Nephron progenitor cell (in vitro differentiated cells): ENCODE results near the gene SLC5A4.

ENCODE experiments used
- DNase-seq: peaks from one replicate; pipeline ENCODE4 v3.0.0; 2021
- H3K27ac Mint-ChIP-seq: 2 replicates; pipeline ENCODE4 v1.8.0; 2021; ENCODE audit warnings: mild to moderate bottlenecking, moderate library complexity, mixed read lengths
- H3K27me3 Mint-ChIP-seq: 2 replicates; pipeline ENCODE4 v1.8.0; 2021; ENCODE audit warnings: mild to moderate bottlenecking, low read depth, mixed read lengths; ENCODE audit not compliant: poor library complexity
- H3K36me3 Mint-ChIP-seq: 2 replicates; pipeline ENCODE4 v1.8.0; 2021; ENCODE audit warnings: low read depth, mixed read lengths
- H3K4me1 Mint-ChIP-seq: 2 replicates; pipeline ENCODE4 v1.8.0; 2021; ENCODE audit warnings: mixed read lengths
- H3K4me3 Mint-ChIP-seq: 2 replicates; pipeline ENCODE4 v1.8.0; 2021; ENCODE audit warnings: mild to moderate bottlenecking, moderate library complexity, mixed read lengths
- H3K9me3 Mint-ChIP-seq: 2 replicates; pipeline ENCODE4 v1.8.0; 2021; ENCODE audit warnings: mild to moderate bottlenecking, moderate library complexity, mixed read lengths
- CTCF ChIP-seq: fragments of 200-600 bp; sonication (generic); IDR thresholded peaks from 2 replicates; pipeline ENCODE4 v1.5.0; 2021; ENCODE audit warnings: antibody characterized with exemption

The SLC5A4 gene

GRCh38 chr22:32226326-32227104 lies 28.6 kb downstream of the SLC5A4 start:
- peak overlapping the region; percentile 18 for H3K4me3 Mint-ChIP-seq
- no peak for TF ChIP-seq CTCF
- H3K4me1 Mint-ChIP-seq: peaks cover 13% of the 10 kb centered on the region
- no peak overlapping the region for H3K27ac Mint-ChIP-seq
- no peaks in the 10 kb centered on the region for H3K9me3 Mint-ChIP-seq
- H3K36me3 Mint-ChIP-seq: no peaks in the 10 kb centered on the region
- DNase-seq: no peak
- H3K27me3 Mint-ChIP-seq: peaks cover 41% of the 10 kb centered on the region

GRCh38 chr22:32222991-32223390 lies 32.2 kb downstream of the SLC5A4 start:
- H3K36me3 Mint-ChIP-seq: no peaks in the 10 kb centered on the region
- H3K27ac Mint-ChIP-seq: no peak overlapping the region
- TF ChIP-seq CTCF: no peak
- no peaks in the 10 kb centered on the region for H3K9me3 Mint-ChIP-seq
- H3K27me3 Mint-ChIP-seq: peaks cover 51% of the 10 kb centered on the region
- no peak overlapping the region for H3K4me3 Mint-ChIP-seq
- H3K4me1 Mint-ChIP-seq: peaks cover 13% of the 10 kb centered on the region
- DNase-seq: no peak

GRCh38 chr22:32219026-32219425 lies 36.1 kb downstream of the SLC5A4 start:
- Mint-ChIP-seq H3K9me3 (no peaks in the 10 kb centered on the region), H3K27me3 (peaks cover 35% of the 10 kb centered on the region), H3K27ac (no peak overlapping the region), H3K4me3 (no peak overlapping the region), H3K4me1 (no peaks in the 10 kb centered on the region), H3K36me3 (no peaks in the 10 kb centered on the region)
- no peak for TF ChIP-seq CTCF
- no peak for DNase-seq

- Mint-ChIP-seq H3K27me3 (peaks cover 29% of the 10 kb centered on the region), H3K4me3 (no peak overlapping the region), H3K9me3 (no peaks in the 10 kb centered on the region), H3K4me1 (no peaks in the 10 kb centered on the region), H3K27ac (no peak overlapping the region), H3K36me3 (no peaks in the 10 kb centered on the region)
- DNase-seq: no peak
- TF ChIP-seq CTCF: no peak
Observed at GRCh38 chr22:32218470-32218869, 36.7 kb downstream of the SLC5A4 start.

- no peaks in the 10 kb centered on the region for H3K36me3 Mint-ChIP-seq
Observed at GRCh38 chr22:32217465-32217864, 37.7 kb downstream of the SLC5A4 start.

More at GRCh38 chr22:32217465-32217864, 37.7 kb downstream of the SLC5A4 start:
- TF ChIP-seq CTCF: no peak
- H3K4me1 Mint-ChIP-seq: no peaks in the 10 kb centered on the region
- H3K4me3 Mint-ChIP-seq: no peak overlapping the region
- no peaks in the 10 kb centered on the region for H3K9me3 Mint-ChIP-seq
- DNase-seq: no peak
- H3K27me3 Mint-ChIP-seq: peaks cover 19% of the 10 kb centered on the region
- no peak overlapping the region for H3K27ac Mint-ChIP-seq
